OCI-LY7 (cell line): ENCODE measurements around the gene TMEM72.
A peak's percentile ranks its signal among the peaks of the same experiment; 100 is the strongest.

ENCODE experiments used
- EZH2phosphoT487 ChIP-seq: fragments of 200-600 bp; sonication (generic); IDR thresholded peaks from 2 replicates; pipeline ENCODE4 v1.6.1; 2018; ENCODE audit warnings: low read depth, borderline replicate concordance, mild to moderate bottlenecking, mixed run types, antibody characterized with exemption, low read length, moderate library complexity, mixed read lengths
- TF ChIP-seq, protein P1 (sequence below): fragments of 200-600 bp; sonication (generic); conservative IDR thresholded peaks from 2 replicates; pipeline ENCODE4 v1.5.1; 2014; ENCODE audit warnings: mild to moderate bottlenecking, antibody characterized with exemption, low read length, moderate library complexity, mixed read lengths

DNA sequence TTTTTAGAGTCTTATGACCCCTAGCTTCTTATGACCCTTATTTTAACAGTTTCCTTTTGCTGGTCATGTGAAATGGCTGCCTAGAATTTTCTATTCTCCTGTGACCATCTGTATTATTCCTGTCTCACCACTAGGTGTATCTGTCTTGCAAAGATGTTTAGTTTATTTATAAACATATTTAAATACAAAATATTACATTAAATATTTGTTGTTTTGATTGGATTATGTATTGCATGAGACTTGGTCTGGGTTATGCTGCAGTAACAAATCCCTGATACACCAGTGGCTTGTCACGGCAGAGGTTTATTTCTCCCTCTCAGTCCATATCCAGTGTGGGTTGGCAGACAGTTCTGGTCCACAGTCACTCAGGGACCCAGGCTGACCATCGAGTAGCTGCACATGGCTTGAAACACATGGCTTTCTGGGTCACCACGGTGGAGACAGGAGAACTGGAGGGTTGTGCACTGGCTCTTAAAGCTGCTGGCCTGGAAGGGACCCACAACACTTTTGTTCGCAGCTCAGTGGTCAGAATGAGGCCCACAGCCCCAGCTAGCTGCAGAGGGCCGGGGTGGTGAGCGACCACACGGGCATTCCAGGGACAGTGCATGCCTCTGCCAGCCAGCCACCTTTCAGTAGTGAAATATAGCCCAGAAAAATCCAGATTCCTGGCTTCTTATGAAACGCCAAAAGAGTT lies 55.8 kb downstream of the TMEM72 start:
- TF ChIP-seq, protein P1, sequence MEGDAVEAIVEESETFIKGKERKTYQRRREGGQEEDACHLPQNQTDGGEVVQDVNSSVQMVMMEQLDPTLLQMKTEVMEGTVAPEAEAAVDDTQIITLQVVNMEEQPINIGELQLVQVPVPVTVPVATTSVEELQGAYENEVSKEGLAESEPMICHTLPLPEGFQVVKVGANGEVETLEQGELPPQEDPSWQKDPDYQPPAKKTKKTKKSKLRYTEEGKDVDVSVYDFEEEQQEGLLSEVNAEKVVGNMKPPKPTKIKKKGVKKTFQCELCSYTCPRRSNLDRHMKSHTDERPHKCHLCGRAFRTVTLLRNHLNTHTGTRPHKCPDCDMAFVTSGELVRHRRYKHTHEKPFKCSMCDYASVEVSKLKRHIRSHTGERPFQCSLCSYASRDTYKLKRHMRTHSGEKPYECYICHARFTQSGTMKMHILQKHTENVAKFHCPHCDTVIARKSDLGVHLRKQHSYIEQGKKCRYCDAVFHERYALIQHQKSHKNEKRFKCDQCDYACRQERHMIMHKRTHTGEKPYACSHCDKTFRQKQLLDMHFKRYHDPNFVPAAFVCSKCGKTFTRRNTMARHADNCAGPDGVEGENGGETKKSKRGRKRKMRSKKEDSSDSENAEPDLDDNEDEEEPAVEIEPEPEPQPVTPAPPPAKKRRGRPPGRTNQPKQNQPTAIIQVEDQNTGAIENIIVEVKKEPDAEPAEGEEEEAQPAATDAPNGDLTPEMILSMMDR = peak; percentile 60
- no peak for TF ChIP-seq EZH2phosphoT487
